A549 treated with Mapracorat at 1 μM for 4 hours (cell line): Measurements from ENCODE around the gene TOP2A. TPM values are rescaled to one million over a fixed set of nuclear protein-coding genes. Genes with fewer than 3 reads are reported as not detected.

ENCODE experiments used
- total RNA-seq: library from RNA; stranded (reverse); fragments of 200-300 nt; extraction: Qiagen RNA extraction; gene quantifications from 5 replicates; pipeline ENCODE4 v1.2.3, GENCODE V29; 2022

Gene TOP2A
- 192 to 232 TPM (median 208 TPM) in 5 replicates for total RNA-seq

GRCh38 chr17:40417609-40418427 is at the start of gene TOP2A:
TSS of gene TOP2A (minus strand) at chr17:40417896. CDS start at chr17:40417791, 105 bp downstream.

GRCh38 chr17:40443196-40443987 is 25.7 kb upstream of the TOP2A start, which contains the start of gene IGFBP4:
TSS of gene IGFBP4 (plus strand) at chr17:40443450. CDS start at chr17:40443736, 286 bp downstream.

DNA sequence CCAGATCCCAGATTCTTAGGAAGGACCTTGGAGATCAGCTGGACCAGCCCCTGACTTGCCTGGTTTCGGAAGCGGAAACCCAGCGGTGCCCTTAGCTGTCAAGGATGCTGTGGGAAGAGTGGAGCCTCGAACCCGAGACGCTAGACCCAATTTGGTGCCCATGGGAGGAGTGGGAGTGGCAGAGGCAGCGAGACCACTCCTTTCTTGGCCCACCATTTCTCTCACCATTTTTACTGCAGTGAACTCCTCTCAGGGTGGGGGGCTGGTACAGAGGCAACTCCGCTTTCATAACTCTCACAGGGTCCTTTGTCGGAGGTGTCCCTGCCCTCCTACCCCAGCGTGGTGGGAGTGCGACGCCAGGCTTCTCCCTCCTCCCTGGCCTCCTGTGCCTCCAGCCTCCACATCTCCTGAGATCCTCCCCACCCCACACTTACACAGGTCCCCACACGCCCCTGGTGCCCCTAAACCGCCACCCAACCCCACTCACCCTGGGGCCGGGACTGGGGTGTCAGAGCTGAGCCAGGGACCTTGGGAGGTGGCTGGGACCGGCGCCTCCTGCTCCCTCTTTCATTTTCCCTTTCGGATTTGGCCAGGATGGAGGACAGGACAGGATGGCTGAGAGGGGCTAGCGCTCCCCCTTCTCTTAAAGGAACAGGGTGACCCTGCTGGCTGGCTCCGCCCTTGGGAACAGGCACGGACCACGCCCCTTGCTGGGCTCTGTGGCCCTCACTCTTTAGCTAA is 53.4 kb downstream of the TOP2A start, which contains the start of gene GJD3:
Gene GJD3 (minus strand): TSS at position 617 of the 741 bp plus-strand sequence. CDS start 922 bp downstream, outside the sequence.

Other genes starting within 250 kb of the TOP2A start
- gene RAPGEFL1, start 240.4 kb downstream of the TOP2A start, total RNA-seq = 2.2 to 3.4 TPM (median 2.8 TPM) in 5 replicates
- gene WIPF2, start 198.6 kb downstream of the TOP2A start, total RNA-seq = 17.2 to 21.8 TPM (median 19.5 TPM) in 5 replicates
- 47.3 to 56.4 TPM (median 52.7 TPM) in 5 replicates for gene CDC6, start 130.0 kb downstream of the TOP2A start, total RNA-seq
- 39.5 to 50.2 TPM (median 41.8 TPM) in 5 replicates for gene RARA, start 108.7 kb downstream of the TOP2A start, total RNA-seq
- gene GJD3, start 53.2 kb downstream of the TOP2A start, total RNA-seq = 0.54 to 0.93 TPM (median 0.86 TPM) in 5 replicates
- gene IGFBP4, start 25.6 kb upstream of the TOP2A start, total RNA-seq = 2,173 to 2,922 TPM (median 2,805 TPM) in 5 replicates
- gene TNS4, start 83.7 kb upstream of the TOP2A start, total RNA-seq = 196 to 254 TPM (median 237 TPM) in 5 replicates
- 0.94 to 1.3 TPM (median 1.2 TPM) in 5 replicates for gene CCR7, start 147.6 kb upstream of the TOP2A start, total RNA-seq
- gene SMARCE1, start 229.9 kb upstream of the TOP2A start, total RNA-seq = 106 to 111 TPM (median 108 TPM) in 5 replicates
- gene KRT222, start 247.3 kb upstream of the TOP2A start, total RNA-seq = 0.34 to 0.63 TPM (median 0.37 TPM) in 5 replicates